GM23338 (cell line): Measurements from ENCODE around the gene MYOM3. TPM values are rescaled to one million over a fixed set of nuclear protein-coding genes. Genes with fewer than 3 reads are reported as not detected.

ENCODE experiments used
- ATAC-seq: fragments of 200-7000 bp; cut with Tn5 transposase; 3 replicates; pipeline ENCODE4 v1.9.1; 2020
- DNase-seq: peaks from one replicate; pipeline ENCODE4 v3.0.0-alpha.2; 2015; ENCODE audit warnings: low spot score
- H2AFZ ChIP-seq: fragments of 200-600 bp; sonication (generic); 2 replicates; pipeline ENCODE4 v1.8.0; 2016; ENCODE audit warnings: antibody characterized with exemption, mild to moderate bottlenecking, moderate library complexity
- H3F3A ChIP-seq: fragments of 200-600 bp; sonication (generic); replicated peaks from 2 replicates; pipeline ENCODE4 v1.8.0; 2017; ENCODE audit warnings: antibody characterized with exemption, mixed run types, low read depth
- H3K27ac ChIP-seq: fragments of 200-600 bp; sonication (generic); 2 replicates; pipeline ENCODE4 v1.6.1; 2016; ENCODE audit warnings: low read depth
- H3K27me3 ChIP-seq: fragments of 200-600 bp; sonication (generic); 2 replicates; pipeline ENCODE4 v1.8.0; 2016; ENCODE audit warnings: mild to moderate bottlenecking, mixed run types, moderate library complexity; ENCODE audit not compliant: insufficient read depth
- H3K36me3 ChIP-seq: fragments of 200-600 bp; sonication (generic); 2 replicates; pipeline ENCODE4 v1.8.0; 2016; ENCODE audit warnings: mild to moderate bottlenecking; ENCODE audit not compliant: insufficient read depth
- H3K4me1 ChIP-seq: fragments of 200-600 bp; sonication (generic); 2 replicates; pipeline ENCODE4 v1.8.0; 2016; ENCODE audit warnings: mild to moderate bottlenecking, moderate library complexity; ENCODE audit not compliant: insufficient read depth
- H3K4me2 ChIP-seq: fragments of 200-600 bp; sonication (generic); 2 replicates; pipeline ENCODE4 v1.7.1; 2017; ENCODE audit warnings: mixed run types
- H3K4me3 ChIP-seq: fragments of 200-600 bp; sonication (generic); 2 replicates; pipeline ENCODE4 v1.6.1; 2016; ENCODE audit warnings: mixed run types
- H3K79me2 ChIP-seq: fragments of 200-600 bp; sonication (generic); replicated peaks from 2 replicates; pipeline ENCODE4 v1.8.0; 2017; ENCODE audit warnings: mild to moderate bottlenecking; ENCODE audit not compliant: insufficient read depth
- H3K9me2 ChIP-seq: fragments of 200-600 bp; sonication (generic); 2 replicates; pipeline ENCODE4 v1.8.0; 2017; ENCODE audit not compliant: insufficient read depth
- H4K20me1 ChIP-seq: fragments of 200-600 bp; sonication (generic); replicated peaks from 2 replicates; pipeline ENCODE4 v1.8.0; 2017; ENCODE audit warnings: mild to moderate bottlenecking; ENCODE audit not compliant: insufficient read depth
- H3K27ac Mint-ChIP-seq: 2 replicates; pipeline ENCODE4 v1.8.0; 2020; ENCODE audit warnings: inconsistent platforms, mild to moderate bottlenecking, moderate library complexity, mixed read lengths
- H3K27me3 Mint-ChIP-seq: 3 replicates; pipeline ENCODE4 v1.8.0; 2022; ENCODE audit warnings: low read depth, mild to moderate bottlenecking, moderate library complexity, mixed read lengths, inconsistent platforms; ENCODE audit not compliant: insufficient read depth, poor library complexity
- H3K36me3 Mint-ChIP-seq: 3 replicates; pipeline ENCODE4 v1.8.0; 2021; ENCODE audit warnings: low read depth, mild to moderate bottlenecking, inconsistent platforms, moderate library complexity, mixed read lengths
- H3K4me1 Mint-ChIP-seq: 3 replicates; pipeline ENCODE4 v1.8.0; 2020; ENCODE audit warnings: mild to moderate bottlenecking, inconsistent platforms, mixed read lengths
- H3K4me3 Mint-ChIP-seq: 3 replicates; pipeline ENCODE4 v1.8.0; 2021; ENCODE audit warnings: moderate library complexity, mild to moderate bottlenecking, inconsistent platforms, mixed read lengths
- H3K9me3 Mint-ChIP-seq: 3 replicates; pipeline ENCODE4 v1.8.0; 2020; ENCODE audit warnings: moderate library complexity, mild to moderate bottlenecking, inconsistent platforms, mixed read lengths
- CTCF ChIP-seq, 2 experiments: fragments of 200-600 bp in 1 of 2; sonication (generic) in 1 of 2; conservative IDR thresholded peaks; 2 replicates each; pipeline versions ENCODE4 v1.5.1 to v1.6.1; 2016 to 2017; ENCODE audit warnings: antibody characterized with exemption in 2 of 2, low read depth in 2 of 2, mild to moderate bottlenecking in 2 of 2, moderate library complexity in 1 of 2
- EZH2 ChIP-seq: fragments of 200-600 bp; sonication (generic); IDR thresholded peaks from one replicate; pipeline ENCODE4 v1.8.0; 2017; ENCODE audit warnings: antibody characterized with exemption, mild to moderate bottlenecking, low read depth; ENCODE audit not compliant: unreplicated experiment
- EZH2phosphoT487 ChIP-seq: fragments of 200-600 bp; sonication (generic); IDR thresholded peaks from one replicate; pipeline ENCODE4 v1.8.1; 2018; ENCODE audit warnings: antibody characterized with exemption; ENCODE audit not compliant: unreplicated experiment
- NANOG ChIP-seq: IDR thresholded peaks from 2 replicates; pipeline ENCODE4 v1.6.1; 2016; ENCODE audit warnings: antibody characterized with exemption, borderline replicate concordance
- POLR2AphosphoS5 ChIP-seq: IDR thresholded peaks from 2 replicates; pipeline ENCODE4 v1.6.1; 2016; ENCODE audit warnings: antibody characterized with exemption, low read depth
- REST ChIP-seq: IDR thresholded peaks from one replicate; pipeline ENCODE4 v1.6.1; 2018; ENCODE audit warnings: antibody characterized with exemption; ENCODE audit not compliant: unreplicated experiment
- STAT1 ChIP-seq: IDR thresholded peaks from one replicate; pipeline ENCODE4 v1.6.1; 2016; ENCODE audit warnings: antibody characterized with exemption; ENCODE audit not compliant: unreplicated experiment
- ZNF114 ChIP-seq: fragments of 250-450 bp; sonication (Bioruptor Pico); IDR thresholded peaks from 2 replicates; pipeline ENCODE4 v1.5.0; 2020; ENCODE audit warnings: mild to moderate bottlenecking, moderate library complexity
- ZNF331 ChIP-seq: fragments of 250-450 bp; sonication (Bioruptor Pico); IDR thresholded peaks from 2 replicates; pipeline ENCODE4 v1.5.0; 2020; ENCODE audit warnings: low read depth, mild to moderate bottlenecking, moderate library complexity
- polyA plus RNA-seq: library from polyadenylated mRNA; unstranded; fragments of >200 nt; fragmentation: Nextera tagmentation; extraction: Ambion mirVana; gene quantifications from 2 replicates; pipeline ENCODE4 v1.2.1, GENCODE V29; 2016
- total RNA-seq: library from RNA; depleted of rRNA; stranded (reverse); fragments of >200 nt; shearing (Covaris generic); gene quantifications from 2 replicates; pipeline ENCODE4 v1.2.3, GENCODE V29; 2014
- TF ChIP-seq, protein P1 (sequence below): IDR thresholded peaks from 2 replicates; pipeline ENCODE4 v1.6.1; 2016; ENCODE audit warnings: antibody characterized with exemption

MYOM3 gene
- total and polyA plus RNA-seq, 2 experiments from 2014 or later = not detected

GRCh38 chr1:24117722-24118409, 5.9 kb upstream of the MYOM3 start (continued):
- TF ChIP-seq, protein P1, sequence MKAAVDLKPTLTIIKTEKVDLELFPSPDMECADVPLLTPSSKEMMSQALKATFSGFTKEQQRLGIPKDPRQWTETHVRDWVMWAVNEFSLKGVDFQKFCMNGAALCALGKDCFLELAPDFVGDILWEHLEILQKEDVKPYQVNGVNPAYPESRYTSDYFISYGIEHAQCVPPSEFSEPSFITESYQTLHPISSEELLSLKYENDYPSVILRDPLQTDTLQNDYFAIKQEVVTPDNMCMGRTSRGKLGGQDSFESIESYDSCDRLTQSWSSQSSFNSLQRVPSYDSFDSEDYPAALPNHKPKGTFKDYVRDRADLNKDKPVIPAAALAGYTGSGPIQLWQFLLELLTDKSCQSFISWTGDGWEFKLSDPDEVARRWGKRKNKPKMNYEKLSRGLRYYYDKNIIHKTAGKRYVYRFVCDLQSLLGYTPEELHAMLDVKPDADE = no peak
- TF ChIP-seq ZNF331 (no peak), CTCF (conservative IDR thresholded peaks at IDR 0.05; ENCODE audit: low read depth in 2 of 2) (no peak), NANOG (no peak), STAT1 (no peak), EZH2phosphoT487 (no peak), ZNF114 (CRISPR knock-in tag) (no peak)

DNA sequence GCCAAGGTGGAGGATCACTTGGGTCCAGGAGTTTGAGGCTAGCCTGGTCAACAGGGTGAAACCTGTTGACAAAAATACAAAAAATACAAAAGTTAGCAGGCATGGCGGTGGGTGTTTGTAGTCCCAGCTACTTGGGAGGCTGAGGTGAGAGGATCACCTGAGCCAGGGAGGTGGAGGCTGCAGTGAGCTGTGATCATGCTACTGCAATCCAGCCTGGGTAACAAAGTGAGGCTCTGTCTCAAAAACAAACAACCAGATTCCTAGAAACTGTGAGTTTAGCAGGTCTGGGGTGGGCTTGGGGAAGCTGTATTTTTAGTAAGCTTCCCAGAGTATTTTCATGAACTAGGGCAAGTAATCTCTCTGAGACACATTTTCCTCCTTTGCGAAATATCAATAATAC, 5.2 kb upstream of the MYOM3 start:
- Histone ChIP-seq H3F3A (no peaks in the 10 kb centered on the region), H3K4me2 (no peak overlapping the region), H3K27ac (no peak overlapping the region), H3K4me1 (peaks cover 18% of the 10 kb centered on the region), H3K9me2 (no peaks in the 10 kb centered on the region), H2AFZ (no peak overlapping the region), H3K4me3 (no peak overlapping the region), H4K20me1 (no peaks in the 10 kb centered on the region), H3K79me2 (no peaks in the 10 kb centered on the region), H3K36me3 (no peaks in the 10 kb centered on the region), H3K27me3 (no peaks in the 10 kb centered on the region)
- peaks cover 18% of the 10 kb centered on the region for H3K4me1 Mint-ChIP-seq
- H3K27ac Mint-ChIP-seq = no peak overlapping the region
- H3K36me3 Mint-ChIP-seq = no peaks in the 10 kb centered on the region
- H3K4me3 Mint-ChIP-seq = no peak overlapping the region
- no peaks in the 10 kb centered on the region for H3K9me3 Mint-ChIP-seq
- peaks cover 11% of the 10 kb centered on the region for H3K27me3 Mint-ChIP-seq
- ATAC-seq = no peak
- DNase-seq = no peak
- TF ChIP-seq NANOG (no peak), ZNF114 (CRISPR knock-in tag) (no peak), REST (no peak), EZH2phosphoT487 (no peak), EZH2 (no peak), CTCF (conservative IDR thresholded peaks at IDR 0.05; ENCODE audit: low read depth in 2 of 2) (no peak), POLR2AphosphoS5 (no peak)
- TF ChIP-seq, protein P1 = no peak
